NK-92 treated with Interleukin-12 subunit alpha and Interleukin-12 subunit beta, amount 100 ng/mL, for 24 hours (cell line): ENCODE measurements around the gene CDKN2A.
"Not testable (repeated sequence)": the region's sequence is repeated elsewhere in the genome, so short reads cannot be mapped to it uniquely, and the experiment has no call there.

Experiments
- DNase-seq: peaks from one replicate; lab custom pipeline; 2025; lab: John Stamatoyannopoulos, UW

Gene CDKN2A

DNA sequence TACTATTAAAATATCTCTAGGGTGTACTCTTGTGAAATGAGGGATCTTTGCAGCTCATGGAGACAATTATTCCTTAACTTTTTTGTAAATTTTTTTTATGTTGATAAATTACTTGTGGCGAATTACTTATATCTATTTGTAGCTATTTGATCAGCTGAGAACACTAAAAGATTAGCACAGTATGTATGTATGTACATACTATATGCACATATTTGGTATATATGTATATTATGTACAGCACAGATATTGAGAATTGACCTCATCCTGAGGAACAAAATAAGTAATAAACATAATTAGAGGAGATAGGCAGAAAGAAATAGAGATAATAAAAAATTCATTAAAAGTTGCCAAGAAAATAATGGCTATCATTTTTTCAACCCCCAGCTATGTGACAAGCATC, 11.8 kb downstream of the CDKN2A start:
- DNase-seq, result no peak

DNA sequence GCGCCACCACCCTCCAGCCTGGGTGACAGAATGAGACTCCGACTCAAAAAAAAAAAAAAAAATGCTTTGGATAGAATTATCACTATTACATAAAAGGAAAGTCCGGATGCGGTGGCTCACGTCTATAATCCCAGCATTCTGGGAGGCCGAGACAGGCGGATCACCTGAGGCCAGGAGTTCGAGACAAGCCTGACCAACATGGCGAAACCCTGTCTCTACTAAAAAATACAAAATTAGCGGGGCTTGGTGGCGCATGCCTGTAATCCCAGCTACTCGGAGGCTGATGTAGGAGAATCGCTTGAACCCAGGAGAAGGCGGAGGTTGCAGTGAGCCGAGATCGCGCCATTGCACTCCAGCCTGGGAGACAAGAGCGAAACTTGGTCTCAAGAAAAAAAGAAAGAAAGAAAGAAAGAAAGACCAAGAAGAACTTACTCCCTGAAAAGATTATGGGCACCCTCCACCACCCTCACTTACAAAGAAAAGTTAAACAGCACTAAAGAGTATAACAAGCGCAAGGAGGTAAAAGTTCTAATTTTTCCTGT, 17.8 kb downstream of the CDKN2A start:
- DNase-seq, result no peak

DNA sequence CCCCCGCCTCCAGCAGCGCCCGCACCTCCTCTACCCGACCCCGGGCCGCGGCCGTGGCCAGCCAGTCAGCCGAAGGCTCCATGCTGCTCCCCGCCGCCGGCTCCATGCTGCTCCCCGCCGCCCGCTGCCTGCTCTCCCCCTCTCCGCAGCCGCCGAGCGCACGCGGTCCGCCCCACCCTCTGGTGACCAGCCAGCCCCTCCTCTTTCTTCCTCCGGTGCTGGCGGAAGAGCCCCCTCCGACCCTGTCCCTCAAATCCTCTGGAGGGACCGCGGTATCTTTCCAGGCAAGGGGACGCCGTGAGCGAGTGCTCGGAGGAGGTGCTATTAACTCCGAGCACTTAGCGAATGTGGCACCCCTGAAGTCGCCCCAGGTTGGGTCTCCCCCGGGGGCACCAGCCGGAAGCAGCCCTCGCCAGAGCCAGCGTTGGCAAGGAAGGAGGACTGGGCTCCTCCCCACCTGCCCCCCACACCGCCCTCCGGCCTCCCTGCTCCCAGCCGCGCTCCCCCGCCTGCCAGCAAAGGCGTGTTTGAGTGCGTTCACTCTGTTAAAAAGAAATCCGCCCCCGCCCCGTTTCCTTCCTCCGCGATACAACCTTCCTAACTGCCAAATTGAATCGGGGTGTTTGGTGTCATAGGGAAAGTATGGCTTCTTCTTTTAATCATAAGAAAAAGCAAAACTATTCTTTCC, 19.3 kb downstream of the CDKN2A start:
- DNase-seq, result no peak

DNA sequence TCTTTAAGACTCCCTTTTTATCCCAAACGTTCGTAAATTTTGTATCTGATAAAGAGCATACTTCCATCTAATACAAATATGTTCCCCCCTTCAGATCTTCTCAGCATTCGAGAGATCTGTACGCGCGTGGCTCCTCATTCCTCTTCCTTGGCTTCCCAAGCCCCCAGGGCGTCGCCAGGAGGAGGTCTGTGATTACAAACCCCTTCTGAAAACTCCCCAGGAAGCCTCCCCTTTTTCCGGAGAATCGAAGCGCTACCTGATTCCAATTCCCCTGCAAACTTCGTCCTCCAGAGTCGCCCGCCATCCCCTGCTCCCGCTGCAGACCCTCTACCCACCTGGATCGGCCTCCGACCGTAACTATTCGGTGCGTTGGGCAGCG, 19.9 kb downstream of the CDKN2A start:
- DNase-seq, result no peak

DNA sequence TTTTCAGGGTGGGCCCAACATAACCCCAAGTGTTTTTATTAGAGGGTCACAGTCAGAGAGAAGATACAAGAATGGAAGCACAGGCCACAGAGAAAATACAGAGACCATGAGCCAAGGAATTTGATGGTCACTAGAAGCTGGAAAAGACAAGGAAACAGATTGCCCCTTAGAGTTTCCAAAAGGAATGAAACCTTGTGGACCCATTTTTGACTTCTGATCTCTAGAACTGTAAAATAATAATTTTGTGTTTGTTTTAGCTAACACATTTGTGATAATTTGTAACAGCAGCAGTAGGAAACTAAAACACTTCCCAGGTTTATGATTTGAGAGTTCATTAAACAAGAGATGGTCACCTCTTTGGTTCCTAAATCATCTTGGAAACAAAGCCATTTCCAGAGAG, 21.8 kb downstream of the CDKN2A start:
- no peak for DNase-seq

DNA sequence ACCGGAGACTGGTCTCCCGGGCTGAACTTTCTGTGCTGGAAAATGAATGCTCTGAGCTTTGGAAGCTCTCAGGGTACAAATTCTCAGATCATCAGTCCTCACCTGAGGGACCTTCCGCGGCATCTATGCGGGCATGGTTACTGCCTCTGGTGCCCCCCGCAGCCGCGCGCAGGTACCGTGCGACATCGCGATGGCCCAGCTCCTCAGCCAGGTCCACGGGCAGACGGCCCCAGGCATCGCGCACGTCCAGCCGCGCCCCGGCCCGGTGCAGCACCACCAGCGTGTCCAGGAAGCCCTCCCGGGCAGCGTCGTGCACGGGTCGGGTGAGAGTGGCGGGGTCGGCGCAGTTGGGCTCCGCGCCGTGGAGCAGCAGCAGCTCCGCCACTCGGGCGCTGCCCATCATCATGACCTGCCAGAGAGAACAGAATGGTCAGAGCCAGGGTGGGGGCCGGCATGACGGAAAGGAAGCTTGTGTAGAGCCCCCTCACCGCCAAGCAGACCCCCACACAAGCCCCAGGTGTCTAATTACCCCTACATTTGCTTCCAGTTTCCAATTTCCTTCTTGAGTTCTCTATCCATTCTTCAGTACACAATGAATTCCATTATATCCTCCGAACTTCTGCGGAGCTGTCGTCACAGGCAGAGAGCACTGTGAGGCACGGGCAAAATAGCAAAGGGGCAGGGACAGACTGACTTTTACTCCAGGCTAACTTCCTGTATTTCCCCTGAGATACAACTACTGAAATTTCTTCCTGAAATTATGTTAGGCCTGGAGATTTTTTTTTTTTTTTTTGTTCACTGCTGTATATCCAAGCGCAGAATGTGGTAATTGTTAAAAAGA, 23.2 kb downstream of the CDKN2A start:
- DNase-seq, result no peak

DNA sequence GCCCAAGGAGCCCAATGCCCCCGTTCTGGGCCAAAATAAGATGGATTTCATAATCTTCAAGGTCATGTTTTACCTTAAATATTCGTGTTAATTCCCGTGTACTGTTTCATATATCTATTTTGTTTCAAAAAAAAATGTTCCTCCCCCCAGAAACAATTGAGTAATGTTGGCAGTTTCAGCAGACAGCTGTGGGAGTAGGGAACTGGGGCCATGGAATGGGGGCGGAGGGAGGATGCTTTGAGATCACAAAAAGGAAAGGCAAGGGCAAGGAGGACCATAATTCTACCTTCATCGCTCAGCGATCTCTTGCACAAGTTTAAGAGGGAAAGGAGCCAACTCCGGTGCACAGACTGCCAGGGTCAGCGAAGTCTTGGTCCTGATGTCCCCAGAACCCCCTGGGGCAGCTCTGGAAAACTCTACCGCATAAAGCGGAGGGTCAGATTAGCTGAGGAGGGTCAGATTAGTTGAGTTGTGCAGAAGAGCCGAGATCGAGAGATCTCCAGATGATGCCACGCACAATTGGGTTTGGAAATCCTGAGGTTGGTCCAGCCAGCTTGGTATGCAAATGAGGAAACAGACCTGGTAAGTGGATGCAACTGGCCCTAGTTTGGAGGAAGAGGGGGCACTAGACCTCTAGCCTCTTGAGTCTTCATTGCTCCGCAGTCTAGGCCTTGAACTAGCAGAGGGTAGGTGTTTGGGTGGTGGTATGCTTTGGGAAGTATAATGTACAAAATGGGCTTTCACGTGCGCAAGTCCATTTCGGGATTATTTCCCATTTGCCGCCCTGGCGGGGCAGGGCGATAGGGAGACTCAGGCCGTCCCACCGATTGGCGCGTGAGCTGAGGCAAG, 24.0 kb downstream of the CDKN2A start:
- DNase-seq, result no peak

DNA sequence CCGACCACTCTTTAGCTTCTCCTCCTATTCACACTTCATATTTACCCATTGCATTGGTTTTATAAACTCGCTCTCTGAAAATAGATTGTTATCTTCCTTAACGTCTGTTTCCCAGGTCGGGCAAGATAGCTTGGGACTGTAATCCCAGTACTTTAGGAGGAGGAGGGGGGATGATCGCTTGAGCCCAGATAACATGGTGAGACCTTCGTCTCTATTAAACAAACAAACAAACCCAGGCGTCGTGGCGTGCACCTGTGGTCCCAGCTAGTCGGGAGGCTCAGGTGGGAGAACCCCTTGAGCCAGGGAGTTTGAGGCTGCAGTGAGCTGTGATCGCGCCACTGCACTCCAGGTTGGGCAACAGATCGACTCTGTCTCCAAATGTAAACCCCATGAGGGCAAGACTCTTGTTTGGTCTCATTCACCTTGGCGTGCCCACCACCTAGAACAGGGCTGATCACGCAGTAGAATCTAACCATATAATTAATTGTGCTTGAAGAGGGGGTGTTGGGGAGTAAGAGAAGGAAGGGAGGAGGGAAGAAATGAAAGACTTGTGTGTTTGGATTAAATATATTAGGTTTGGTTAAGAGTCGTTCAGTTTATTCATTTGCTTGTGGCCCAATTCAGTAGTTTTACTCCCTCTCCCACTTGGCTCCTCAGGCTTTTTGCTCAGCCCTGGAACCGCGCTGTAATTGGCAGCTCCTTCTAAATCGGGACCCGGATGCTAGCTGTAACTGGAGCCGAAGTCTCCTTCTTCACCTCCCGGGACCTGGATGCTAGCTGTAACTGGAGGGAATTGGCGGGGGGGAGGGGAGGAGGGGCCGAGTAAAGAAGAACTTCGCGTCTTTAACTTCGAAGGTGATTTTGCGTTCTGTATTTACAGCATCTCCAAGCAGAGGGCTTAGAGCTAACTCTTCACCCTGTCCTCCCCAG, 24.9 kb downstream of the CDKN2A start:
- no peak for DNase-seq

DNA sequence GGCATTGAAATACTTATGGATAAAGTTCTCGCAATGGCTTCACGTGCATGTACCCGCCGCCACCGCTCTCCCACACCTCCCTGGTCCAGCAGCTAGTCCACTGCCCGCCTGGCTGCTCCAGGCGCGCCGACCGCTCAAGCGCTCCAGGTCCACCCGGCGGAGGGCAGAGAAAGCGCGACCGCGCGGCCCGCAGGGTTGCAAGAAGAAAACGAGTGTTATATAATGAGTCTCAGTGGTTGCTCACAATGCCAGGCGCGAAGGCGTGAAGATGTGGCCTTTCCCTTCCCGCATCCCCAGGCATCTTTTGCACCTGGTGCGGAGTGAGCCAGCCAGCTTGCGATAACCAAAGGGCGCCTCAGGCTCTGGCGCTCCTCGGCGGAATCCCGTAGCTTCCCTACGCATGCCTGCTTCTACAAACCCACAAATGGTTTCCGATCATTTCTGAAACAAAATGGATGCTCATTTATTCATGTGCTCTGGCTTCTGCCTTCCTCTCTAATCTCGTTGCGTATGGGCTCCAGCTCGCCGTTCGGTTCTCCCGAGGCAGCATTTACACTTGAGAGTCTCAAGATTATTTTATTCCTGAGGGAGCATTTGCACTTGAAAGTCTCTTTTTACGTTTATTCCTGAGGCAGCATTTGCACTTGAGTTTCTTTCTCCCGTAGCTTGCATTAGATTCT, 25.7 kb downstream of the CDKN2A start:
- DNase-seq, result no peak

DNA sequence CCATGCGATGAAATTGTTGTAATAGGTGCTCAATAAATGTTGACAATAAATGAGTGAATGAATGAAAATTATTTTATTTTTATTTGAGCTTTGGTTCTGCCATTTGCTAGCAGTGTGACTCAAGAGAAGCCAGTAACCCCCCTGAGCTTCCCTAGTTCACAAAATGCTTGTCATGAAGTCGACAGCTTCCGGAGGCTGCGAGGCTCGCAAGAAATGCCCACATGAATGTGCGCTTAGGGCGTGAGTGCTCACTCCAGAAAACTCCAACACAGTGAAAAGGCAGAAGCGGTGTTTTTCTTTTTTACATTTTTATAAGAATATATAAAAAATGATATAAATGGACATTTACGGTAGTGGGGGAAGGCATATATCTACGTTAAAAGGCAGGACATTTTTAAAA, 26.5 kb downstream of the CDKN2A start:
- no peak for DNase-seq

DNA sequence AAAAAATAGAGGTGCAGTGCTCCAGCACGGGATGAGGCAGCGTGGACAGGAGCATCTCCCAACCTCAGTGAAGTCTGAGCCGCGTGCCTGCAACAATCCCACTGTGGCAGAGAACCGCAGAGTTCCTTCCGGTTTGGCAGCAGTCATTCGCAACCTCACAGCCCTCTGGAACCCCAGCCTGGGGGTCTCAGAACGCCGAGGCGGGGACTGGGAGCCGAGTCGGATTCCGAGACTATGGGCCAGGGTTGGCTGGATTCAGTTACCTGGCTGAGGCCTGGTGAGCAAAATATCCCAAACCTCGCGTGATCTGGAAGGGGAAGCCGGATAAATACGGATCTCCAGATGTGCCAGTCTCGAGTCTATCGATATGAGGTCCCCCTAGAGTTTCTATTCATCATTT, 27.0 kb downstream of the CDKN2A start:
- DNase-seq, result no peak

DNA sequence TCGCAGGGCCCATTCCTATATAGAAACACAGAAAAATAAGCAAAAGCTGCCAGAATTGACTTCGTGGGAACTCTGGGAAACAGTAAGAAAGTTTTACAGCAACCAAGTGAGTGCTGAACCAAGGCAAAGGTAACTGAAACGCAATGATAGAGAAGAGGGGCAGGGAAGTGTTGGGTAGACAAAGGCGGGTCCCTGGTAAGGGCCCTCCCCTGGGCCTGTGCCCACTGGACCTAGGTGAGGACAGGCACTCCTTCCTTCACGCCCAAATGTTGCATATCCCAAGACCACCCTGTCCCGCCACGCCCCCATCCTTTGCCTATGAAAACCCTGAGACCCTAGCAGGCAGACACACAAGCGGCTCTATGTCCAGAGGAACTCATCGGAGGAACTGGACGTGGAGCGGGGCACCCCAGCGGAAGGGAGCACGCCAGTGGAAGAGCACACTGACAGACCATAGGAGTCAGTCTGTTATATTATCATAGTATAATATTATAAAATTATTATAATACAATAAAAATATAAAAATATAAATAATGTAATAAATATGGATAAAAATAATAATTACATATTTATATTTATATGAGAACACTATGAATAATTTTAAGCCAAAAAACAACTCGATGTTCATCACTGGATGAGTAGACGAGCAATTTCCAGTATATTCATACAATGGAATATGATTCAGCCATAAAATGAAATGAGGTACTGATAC, 27.9 kb downstream of the CDKN2A start:
- DNase-seq, result no peak

DNA sequence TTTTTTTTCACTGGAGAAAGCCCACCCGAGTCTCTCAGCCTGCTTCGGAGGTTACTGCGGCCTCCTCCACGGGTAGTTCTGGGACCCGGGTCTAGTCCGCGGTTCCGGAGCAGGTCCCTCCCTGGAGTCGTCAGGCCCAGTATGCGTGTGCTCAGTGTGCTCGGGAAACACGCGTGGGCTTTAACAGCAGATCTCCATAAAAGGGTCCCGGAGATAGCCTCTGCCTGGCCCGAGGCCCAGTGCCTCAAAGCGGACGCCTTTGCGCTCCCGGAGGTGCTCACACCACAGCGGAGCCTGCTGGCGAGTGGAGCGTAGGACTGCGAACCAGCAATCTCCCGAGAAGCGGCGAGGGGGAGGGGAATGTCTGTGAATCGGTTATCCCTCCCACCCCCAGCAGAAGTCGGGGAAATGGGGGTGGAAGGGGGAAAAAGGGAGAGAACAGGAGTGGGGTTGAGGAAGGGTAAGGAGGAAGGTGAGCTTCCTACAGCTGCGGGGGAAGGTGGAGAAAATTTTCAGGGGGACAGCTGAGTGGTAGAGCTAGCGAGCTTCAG, 28.7 kb downstream of the CDKN2A start:
- DNase-seq, result no peak

DNA sequence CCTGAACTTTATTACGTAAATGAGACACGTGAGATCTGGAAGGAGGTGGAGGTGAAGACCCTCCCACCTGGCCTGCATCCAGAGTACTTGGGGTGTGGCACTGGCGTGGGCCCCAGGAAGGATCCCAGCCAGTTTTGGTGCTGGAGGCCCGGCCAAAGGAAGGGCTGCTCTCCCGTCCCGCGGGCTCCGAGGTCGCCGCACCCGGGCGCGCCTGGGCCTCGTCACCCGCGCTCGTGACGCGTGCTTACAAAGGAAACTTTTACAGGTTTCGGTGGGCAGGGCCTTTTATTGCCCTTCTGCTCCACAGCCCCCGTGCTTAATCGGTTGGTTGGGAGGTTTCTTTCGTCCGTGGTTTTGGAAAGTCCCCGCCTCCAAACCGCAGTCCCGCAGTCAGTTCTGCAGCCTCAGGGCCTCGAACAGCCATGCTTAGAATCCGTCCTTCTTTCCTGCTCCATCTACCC, 29.2 kb downstream of the CDKN2A start:
- no peak for DNase-seq

DNA sequence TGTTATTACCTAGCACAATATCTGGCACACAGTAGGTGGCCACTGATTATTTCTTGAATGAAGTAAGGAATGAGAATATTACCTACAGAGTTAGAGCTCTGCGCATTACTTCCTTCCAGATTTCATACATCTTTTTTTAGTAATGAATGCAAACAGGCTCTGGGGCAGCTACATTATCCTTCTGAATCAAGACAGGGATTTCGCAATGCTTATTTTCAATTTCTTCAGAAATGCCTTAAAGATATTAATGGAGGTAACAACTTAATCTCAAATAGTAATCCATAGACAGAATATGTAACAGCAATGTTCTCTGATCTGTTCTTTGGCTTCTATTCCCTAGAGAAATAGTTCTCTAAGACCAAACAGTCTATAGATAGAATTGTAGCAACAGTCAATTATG, 32.6 kb downstream of the CDKN2A start:
- DNase-seq, result no peak

DNA sequence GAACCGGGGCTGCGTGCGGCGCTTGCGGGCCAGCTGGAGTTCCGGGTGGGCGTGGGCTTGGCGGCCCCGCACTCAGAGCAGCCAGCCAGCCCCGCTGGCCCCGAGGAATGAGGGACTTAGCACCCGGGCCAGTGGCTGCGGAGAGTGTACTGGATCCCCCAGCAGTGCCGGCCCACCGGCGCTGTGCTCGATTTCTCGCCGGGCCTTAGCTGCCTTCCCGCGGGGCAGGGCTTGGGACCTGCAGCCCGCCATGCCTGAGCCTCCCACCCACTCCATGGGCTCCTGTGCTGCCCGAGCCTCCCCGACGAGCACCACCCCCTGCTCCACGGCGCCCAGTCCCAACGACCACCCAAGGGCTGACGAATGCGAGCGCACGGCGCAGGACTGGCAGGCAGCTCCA, 34.9 kb downstream of the CDKN2A start:
- not testable (repeated sequence) for DNase-seq

DNA sequence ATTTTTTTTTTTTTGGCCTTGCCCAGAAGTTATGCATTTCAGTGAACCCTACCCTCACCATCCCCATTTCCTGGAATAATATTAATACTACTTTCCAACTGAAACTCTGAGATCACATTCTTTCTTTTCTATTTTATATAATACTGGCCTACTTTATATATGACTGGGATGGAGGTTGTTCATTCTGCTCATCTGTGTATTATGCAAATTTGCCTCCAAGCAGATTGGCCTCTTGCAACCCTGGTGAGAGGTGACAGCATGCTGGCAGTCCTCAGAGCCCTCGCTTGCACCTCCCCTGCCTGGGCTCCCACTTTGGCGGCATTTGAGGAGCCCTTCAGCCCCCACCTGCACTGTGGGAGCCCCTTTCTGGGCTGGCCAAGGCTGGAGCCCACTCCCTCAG, 35.4 kb downstream of the CDKN2A start:
- DNase-seq, result no peak

DNA sequence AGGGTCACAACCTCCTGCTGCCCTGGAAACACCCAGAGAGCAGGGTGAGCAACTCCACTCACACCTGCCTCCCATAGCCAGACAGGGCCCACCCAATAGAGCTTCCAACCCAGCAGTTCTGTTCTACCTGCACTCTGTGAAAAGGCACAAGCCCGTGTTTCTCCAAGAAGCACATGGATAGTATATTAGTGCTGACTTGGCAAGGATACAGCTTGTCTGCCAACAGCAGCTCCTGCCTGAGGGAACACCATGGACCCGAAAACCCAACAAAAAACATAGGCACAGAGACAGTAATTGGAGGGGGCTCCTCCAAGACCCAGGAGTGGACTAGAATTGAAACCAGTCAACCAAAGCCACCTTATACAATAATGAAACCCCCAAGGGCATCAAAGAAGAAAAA, 48.6 kb downstream of the CDKN2A start:
- no peak for DNase-seq

DNA sequence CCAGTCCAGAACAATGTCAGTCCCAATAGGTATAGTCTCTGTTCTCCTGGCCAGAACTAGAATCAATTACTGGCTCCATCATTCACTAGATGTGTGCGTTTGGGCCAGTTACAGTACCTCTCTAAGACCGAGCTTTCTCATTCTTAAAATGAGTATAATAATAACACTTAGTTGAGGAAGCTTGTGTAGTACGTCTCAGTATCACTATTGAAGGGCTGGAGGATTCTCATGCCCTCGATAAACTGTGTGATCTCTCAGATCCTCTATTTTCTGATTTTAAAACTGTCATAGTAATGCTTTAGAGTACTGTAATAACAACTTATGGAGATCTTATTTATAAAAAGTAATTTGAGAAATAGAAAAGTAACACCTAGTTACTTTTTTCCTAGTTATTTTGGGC, 50.7 kb downstream of the CDKN2A start:
- DNase-seq, result no peak
